ENCODE measurements around the gene ACSL3. TPM values are rescaled to one million over a fixed set of nuclear protein-coding genes. Genes with fewer than 3 reads are reported as not detected.

Gene ACSL3
- total RNA-seq, 1 donor from 2014 or later = 41.2 TPM

- peaks cover 3% of the 10 kb centered on the region for H3K9me3 Mint-ChIP-seq
- no peak overlapping the region for H3K4me3 Mint-ChIP-seq
- ChIA-PET POLR2A (no interaction called here), CTCF (no interaction called here)
- TF ChIP-seq CTCF (IDR thresholded peaks at IDR 0.05) = no peak
- H3K4me1 Mint-ChIP-seq = no peaks in the 10 kb centered on the region
- ATAC-seq (ENCODE audit: low read depth) (no peak), DNase-seq (no peak)
- intact Hi-C loops (cut with micrococcal nuclease) = no loop called here
- H3K27me3 Mint-ChIP-seq = no peaks in the 10 kb centered on the region
- no peak overlapping the region for H3K27ac Mint-ChIP-seq
- H3K36me3 Mint-ChIP-seq (ENCODE audit: low read depth) = peaks cover 17% of the 10 kb centered on the region
Observed at GRCh38 chr2:222943820-222944219, 83.0 kb downstream of the ACSL3 start.

- intact Hi-C loops (cut with micrococcal nuclease) = no loop called here
- DNase-seq (no peak), ATAC-seq (ENCODE audit: low read depth) (no peak)
- no peak overlapping the region for H3K4me3 Mint-ChIP-seq
- no peak for TF ChIP-seq CTCF (IDR thresholded peaks at IDR 0.05)
- H3K36me3 Mint-ChIP-seq (ENCODE audit: low read depth) = peaks cover 13% of the 10 kb centered on the region
- ChIA-PET POLR2A (no interaction called here), CTCF (no interaction called here)
- no peaks in the 10 kb centered on the region for H3K27me3 Mint-ChIP-seq
- no peaks in the 10 kb centered on the region for H3K9me3 Mint-ChIP-seq
- no peaks in the 10 kb centered on the region for H3K4me1 Mint-ChIP-seq
- H3K27ac Mint-ChIP-seq = no peak overlapping the region
Observed at GRCh38 chr2:222944552-222944951, 83.7 kb downstream of the ACSL3 start.

GRCh38 chr2:222944971-222945740 lies 84.3 kb downstream of the ACSL3 start:
- no peak overlapping the region for H3K27ac Mint-ChIP-seq

GRCh38 chr2:222945887-222946286 lies 85.1 kb downstream of the ACSL3 start:
- POLR2A ChIA-PET = no interaction called here
- intact Hi-C loops (cut with micrococcal nuclease) = no loop called here
- H3K27me3 Mint-ChIP-seq = peaks cover 2% of the 10 kb centered on the region
- DNase-seq (no peak), ATAC-seq (ENCODE audit: low read depth) (no peak)
- TF ChIP-seq CTCF (IDR thresholded peaks at IDR 0.05) = no peak
- peaks cover 7% of the 10 kb centered on the region for H3K36me3 Mint-ChIP-seq (ENCODE audit: low read depth)
- no peak overlapping the region for H3K27ac Mint-ChIP-seq
- H3K9me3 Mint-ChIP-seq = no peaks in the 10 kb centered on the region
- no peak overlapping the region for H3K4me3 Mint-ChIP-seq
- H3K4me1 Mint-ChIP-seq = no peaks in the 10 kb centered on the region
- CTCF ChIA-PET = no interaction called here

More at GRCh38 chr2:222944971-222945740, 84.3 kb downstream of the ACSL3 start:
- ATAC-seq (ENCODE audit: low read depth) (no peak), DNase-seq (no peak)
- ChIA-PET POLR2A (no interaction called here), CTCF (no interaction called here)
- Mint-ChIP-seq H3K27me3 (peaks cover 2% of the 10 kb centered on the region), H3K36me3 (ENCODE audit: low read depth) (peaks cover 7% of the 10 kb centered on the region), H3K9me3 (no peaks in the 10 kb centered on the region), H3K4me1 (no peaks in the 10 kb centered on the region), H3K4me3 (no peak overlapping the region)
- no peak for TF ChIP-seq CTCF (IDR thresholded peaks at IDR 0.05)
- intact Hi-C loops (cut with micrococcal nuclease) = no loop called here

GRCh38 chr2:222946700-222947287 lies 86.0 kb downstream of the ACSL3 start:
- ChIA-PET POLR2A (no interaction called here), CTCF (interaction anchor here (1.8 kb wide), 1 partner anchor 8 kb away, joined by 6 read pairs; no protein-coding TSS in a partner anchor)
- H3K27me3 Mint-ChIP-seq = peaks cover 7% of the 10 kb centered on the region
- no peak for TF ChIP-seq CTCF (IDR thresholded peaks at IDR 0.05)
- no peak overlapping the region for H3K27ac Mint-ChIP-seq
- no peak overlapping the region for H3K4me3 Mint-ChIP-seq
- intact Hi-C loops (cut with micrococcal nuclease) = no loop called here
- DNase-seq (no peak), ATAC-seq (ENCODE audit: low read depth) (no peak)
- no peaks in the 10 kb centered on the region for H3K9me3 Mint-ChIP-seq
- peaks cover under 1% of the 10 kb centered on the region for H3K36me3 Mint-ChIP-seq (ENCODE audit: low read depth)
- no peaks in the 10 kb centered on the region for H3K4me1 Mint-ChIP-seq
